ENCODE measurements around the gene COL8A1. TPM values are rescaled to one million over a fixed set of nuclear protein-coding genes. Genes with fewer than 3 reads are reported as not detected.

The COL8A1 gene
- total and polyA plus RNA-seq, 2 experiments from 2014 or later = 0.41 to 2.4 TPM

DNA sequence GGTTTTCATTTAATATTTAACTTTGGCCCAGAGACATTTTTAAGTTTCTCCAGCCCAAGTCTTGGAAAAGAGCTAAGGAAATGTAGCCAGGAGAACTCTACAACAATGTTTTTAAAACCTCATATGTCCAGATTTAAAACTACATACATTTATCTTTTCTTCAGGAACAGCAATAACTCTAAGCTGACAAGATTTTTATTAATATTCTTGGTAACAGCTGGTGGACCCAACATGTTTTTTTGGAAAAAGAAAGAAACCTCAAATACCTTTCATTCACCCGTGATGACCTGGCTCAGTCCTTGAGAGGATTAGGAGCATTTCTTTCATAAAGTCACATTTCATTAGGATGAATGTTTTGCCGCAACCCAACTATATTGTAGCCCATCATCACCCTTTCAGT lies 128.9 kb downstream of the COL8A1 start:
- Histone ChIP-seq H2AFZ (no peak overlapping the region), H3K4me1 (ENCODE audit: insufficient read depth) (no peaks in the 10 kb centered on the region), H3K27me3 (no peaks in the 10 kb centered on the region), H3K4me2 (no peak overlapping the region), H3K9me2 (replicated peaks; ENCODE audit: insufficient read depth) (no peaks in the 10 kb centered on the region), H4K20me1 (ENCODE audit: insufficient read depth, poor library complexity, severe bottlenecking) (no peaks in the 10 kb centered on the region), H3K27ac (no peak overlapping the region), H3K4me3 (no peak overlapping the region), H3K36me3 (replicated peaks; ENCODE audit: insufficient read depth, low read depth) (no peaks in the 10 kb centered on the region), H3K79me2 (no peaks in the 10 kb centered on the region), H3K9me3 (ENCODE audit: low read depth) (no peaks in the 10 kb centered on the region)
- no peak for DNase-seq (ENCODE audit: low spot score)
- TF ChIP-seq, protein P1, sequence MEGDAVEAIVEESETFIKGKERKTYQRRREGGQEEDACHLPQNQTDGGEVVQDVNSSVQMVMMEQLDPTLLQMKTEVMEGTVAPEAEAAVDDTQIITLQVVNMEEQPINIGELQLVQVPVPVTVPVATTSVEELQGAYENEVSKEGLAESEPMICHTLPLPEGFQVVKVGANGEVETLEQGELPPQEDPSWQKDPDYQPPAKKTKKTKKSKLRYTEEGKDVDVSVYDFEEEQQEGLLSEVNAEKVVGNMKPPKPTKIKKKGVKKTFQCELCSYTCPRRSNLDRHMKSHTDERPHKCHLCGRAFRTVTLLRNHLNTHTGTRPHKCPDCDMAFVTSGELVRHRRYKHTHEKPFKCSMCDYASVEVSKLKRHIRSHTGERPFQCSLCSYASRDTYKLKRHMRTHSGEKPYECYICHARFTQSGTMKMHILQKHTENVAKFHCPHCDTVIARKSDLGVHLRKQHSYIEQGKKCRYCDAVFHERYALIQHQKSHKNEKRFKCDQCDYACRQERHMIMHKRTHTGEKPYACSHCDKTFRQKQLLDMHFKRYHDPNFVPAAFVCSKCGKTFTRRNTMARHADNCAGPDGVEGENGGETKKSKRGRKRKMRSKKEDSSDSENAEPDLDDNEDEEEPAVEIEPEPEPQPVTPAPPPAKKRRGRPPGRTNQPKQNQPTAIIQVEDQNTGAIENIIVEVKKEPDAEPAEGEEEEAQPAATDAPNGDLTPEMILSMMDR (IDR thresholded peaks at IDR 0.05; ENCODE audit: poor library complexity) = no peak
- TF ChIP-seq EZH2phosphoT487 (IDR thresholded peaks at IDR 0.05; ENCODE audit: low read depth, severe bottlenecking, unreplicated experiment) (no peak), EZH2 (IDR thresholded peaks at IDR 0.05; ENCODE audit: borderline replicate concordance) (no peak)
- WGBS (ENCODE audit: low lambda C conversion rate, missing lambda C conversion rate) = 89% methylated on average over 2 of the region's 2 CpGs

DNA sequence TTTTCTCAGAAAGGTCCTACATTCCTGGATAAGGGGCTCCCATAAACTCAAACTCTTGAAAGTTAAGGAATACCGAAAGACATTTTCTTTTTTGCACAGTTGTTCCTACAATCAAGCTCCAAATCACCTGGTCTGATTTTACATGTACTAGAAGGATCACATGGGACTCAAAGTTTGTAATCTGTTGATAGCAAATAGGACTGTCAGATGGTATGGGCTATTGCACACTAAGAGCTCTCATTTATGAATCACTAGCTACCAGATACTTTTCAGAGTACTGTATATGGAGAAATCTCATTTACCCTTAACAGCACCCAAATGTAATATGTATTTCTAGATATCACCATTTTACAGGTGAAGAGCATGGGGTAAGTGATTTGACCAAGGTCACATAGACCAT lies 129.7 kb downstream of the COL8A1 start:
- TF ChIP-seq EZH2 (IDR thresholded peaks at IDR 0.05; ENCODE audit: borderline replicate concordance) (no peak), EZH2phosphoT487 (IDR thresholded peaks at IDR 0.05; ENCODE audit: low read depth, severe bottlenecking, unreplicated experiment) (no peak)
- TF ChIP-seq, protein P1 (IDR thresholded peaks at IDR 0.05; ENCODE audit: poor library complexity) = no peak
- no peak overlapping the region for H3K4me2 ChIP-seq
- H3K9me3 ChIP-seq (ENCODE audit: low read depth) = no peaks in the 10 kb centered on the region
- H4K20me1 ChIP-seq (ENCODE audit: insufficient read depth, poor library complexity, severe bottlenecking) = no peaks in the 10 kb centered on the region
- no peak overlapping the region for H3K27ac ChIP-seq
- no peak overlapping the region for H2AFZ ChIP-seq
- no peaks in the 10 kb centered on the region for H3K27me3 ChIP-seq
- no peaks in the 10 kb centered on the region for H3K4me1 ChIP-seq (ENCODE audit: insufficient read depth)
- no peaks in the 10 kb centered on the region for H3K9me2 ChIP-seq (replicated peaks; ENCODE audit: insufficient read depth)
- no peak overlapping the region for H3K4me3 ChIP-seq
- DNase-seq (ENCODE audit: low spot score) = no peak
- H3K36me3 ChIP-seq (replicated peaks; ENCODE audit: insufficient read depth, low read depth) = no peaks in the 10 kb centered on the region
- no peaks in the 10 kb centered on the region for H3K79me2 ChIP-seq
- WGBS (ENCODE audit: low lambda C conversion rate, missing lambda C conversion rate) = 92% methylated on average over 1 of the region's 1 CpG

DNA sequence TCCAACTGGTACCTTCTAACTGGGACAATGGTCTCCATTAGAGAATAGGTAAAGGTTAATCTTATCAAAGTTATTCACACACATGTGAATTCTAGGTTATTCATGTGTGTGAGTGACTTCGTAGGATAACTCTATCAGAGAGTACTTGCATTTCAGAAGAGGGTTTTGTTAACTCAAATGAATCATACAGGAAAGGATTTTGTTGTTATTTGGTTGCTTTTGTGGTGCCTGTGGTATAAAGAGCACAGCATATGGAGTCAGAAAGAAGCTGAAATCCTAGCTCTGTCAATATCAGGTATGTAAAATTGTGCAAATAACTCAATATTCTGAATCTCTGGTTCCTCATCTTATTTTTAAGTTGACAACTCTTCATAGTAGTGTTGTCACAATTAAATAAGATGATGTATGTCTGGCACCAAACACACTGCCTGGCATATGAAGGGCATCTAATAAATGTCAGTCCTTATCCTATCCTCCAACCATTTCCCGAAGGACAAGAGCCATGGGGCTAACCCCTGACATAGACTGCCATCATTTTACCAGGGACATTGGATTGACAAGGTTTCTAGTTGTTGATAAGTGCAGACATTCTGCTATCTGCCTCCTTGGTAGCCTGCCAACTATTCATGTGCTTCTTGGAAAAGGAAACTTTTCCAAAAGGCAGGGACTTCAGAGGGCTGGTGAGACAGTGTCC lies 130.6 kb downstream of the COL8A1 start:
- Histone ChIP-seq H3K4me2 (no peak overlapping the region), H2AFZ (no peak overlapping the region), H3K9me3 (ENCODE audit: low read depth) (no peaks in the 10 kb centered on the region), H3K27ac (no peak overlapping the region), H3K27me3 (no peaks in the 10 kb centered on the region), H3K4me1 (ENCODE audit: insufficient read depth) (no peaks in the 10 kb centered on the region), H4K20me1 (ENCODE audit: insufficient read depth, poor library complexity, severe bottlenecking) (no peaks in the 10 kb centered on the region), H3K36me3 (replicated peaks; ENCODE audit: insufficient read depth, low read depth) (no peaks in the 10 kb centered on the region), H3K79me2 (no peaks in the 10 kb centered on the region), H3K9me2 (replicated peaks; ENCODE audit: insufficient read depth) (no peaks in the 10 kb centered on the region), H3K4me3 (no peak overlapping the region)
- TF ChIP-seq, protein P1 (IDR thresholded peaks at IDR 0.05; ENCODE audit: poor library complexity) = no peak
- no peak for TF ChIP-seq EZH2 (IDR thresholded peaks at IDR 0.05; ENCODE audit: borderline replicate concordance)
- no peak for TF ChIP-seq EZH2phosphoT487 (IDR thresholded peaks at IDR 0.05; ENCODE audit: low read depth, severe bottlenecking, unreplicated experiment)
- no peak for DNase-seq (ENCODE audit: low spot score)
- 89% methylated on average over 2 of the region's 2 CpGs for WGBS (ENCODE audit: low lambda C conversion rate, missing lambda C conversion rate)
